Gastrocnemius medialis (tissue), 4 donors: Measurements from ENCODE around the gene TPSG1.
"Not testable (repeated sequence)": the region's sequence is repeated elsewhere in the genome, so short reads cannot be mapped to it uniquely, and the experiment has no call there.

ENCODE experiments used
- POLR2A ChIP-seq, 2 donors: fragments of 450-650 bp; IDR thresholded peaks; one replicate each; pipeline ENCODE4 v1.6.1; 2017; ENCODE audit warnings: antibody characterized with exemption in 2 of 2, mild to moderate bottlenecking in 2 of 2, moderate library complexity in 2 of 2
- TF ChIP-seq, protein P1 (sequence below), 5 experiments: fragments of 450-650 bp in 3 of 5; fragments of 200-600 bp in 2 of 5; sonication (generic) in 2 of 5; IDR thresholded peaks in 4 of 5; conservative IDR thresholded peaks in 1 of 5; 1 replicate in 4 of 5; 2 replicates in 1 of 5; pipeline ENCODE4 v1.5.1; 2016 to 2019; ENCODE audit warnings: antibody characterized with exemption in 5 of 5, mild to moderate bottlenecking in 3 of 5, moderate library complexity in 3 of 5

GRCh38 chr16:1230471-1231212, 5.6 kb upstream of the TPSG1 start:
- TF ChIP-seq, protein P1, sequence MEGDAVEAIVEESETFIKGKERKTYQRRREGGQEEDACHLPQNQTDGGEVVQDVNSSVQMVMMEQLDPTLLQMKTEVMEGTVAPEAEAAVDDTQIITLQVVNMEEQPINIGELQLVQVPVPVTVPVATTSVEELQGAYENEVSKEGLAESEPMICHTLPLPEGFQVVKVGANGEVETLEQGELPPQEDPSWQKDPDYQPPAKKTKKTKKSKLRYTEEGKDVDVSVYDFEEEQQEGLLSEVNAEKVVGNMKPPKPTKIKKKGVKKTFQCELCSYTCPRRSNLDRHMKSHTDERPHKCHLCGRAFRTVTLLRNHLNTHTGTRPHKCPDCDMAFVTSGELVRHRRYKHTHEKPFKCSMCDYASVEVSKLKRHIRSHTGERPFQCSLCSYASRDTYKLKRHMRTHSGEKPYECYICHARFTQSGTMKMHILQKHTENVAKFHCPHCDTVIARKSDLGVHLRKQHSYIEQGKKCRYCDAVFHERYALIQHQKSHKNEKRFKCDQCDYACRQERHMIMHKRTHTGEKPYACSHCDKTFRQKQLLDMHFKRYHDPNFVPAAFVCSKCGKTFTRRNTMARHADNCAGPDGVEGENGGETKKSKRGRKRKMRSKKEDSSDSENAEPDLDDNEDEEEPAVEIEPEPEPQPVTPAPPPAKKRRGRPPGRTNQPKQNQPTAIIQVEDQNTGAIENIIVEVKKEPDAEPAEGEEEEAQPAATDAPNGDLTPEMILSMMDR (IDR thresholded peaks at IDR 0.05 in 4 of 5, conservative IDR thresholded peaks at IDR 0.05 in 1 of 5), result not testable (repeated sequence)
- TF ChIP-seq POLR2A (IDR thresholded peaks at IDR 0.05), result not testable (repeated sequence)
